RWPE2 (cell line): ENCODE results near the gene SPATA21.

Experiments used
- ATAC-seq: fragments of 200-7000 bp; cut with Tn5 transposase; 3 replicates; pipeline ENCODE4 v1.9.1; 2021; ENCODE audit warnings: low read depth
- DNase-seq: peaks from one replicate; pipeline ENCODE4 v3.0.0-alpha.2; 2020; ENCODE audit warnings: low spot score
- H3K27ac ChIP-seq: fragments of 450-650 bp; 2 replicates; pipeline ENCODE4 v1.5.1; 2017; ENCODE audit warnings: mild to moderate bottlenecking; ENCODE audit not compliant: poor library complexity, severe bottlenecking
- H3K27me3 ChIP-seq: fragments of 250-450 bp; sonication (Bioruptor Pico); 2 replicates; pipeline ENCODE4 v1.5.1; 2021; ENCODE audit warnings: mild to moderate bottlenecking, moderate library complexity; ENCODE audit not compliant: insufficient read depth, poor library complexity, severe bottlenecking
- H3K36me3 ChIP-seq: fragments of 250-450 bp; sonication (Bioruptor Pico); 2 replicates; pipeline ENCODE4 v1.5.1; 2020; ENCODE audit warnings: low read depth, mild to moderate bottlenecking, moderate library complexity
- H3K4me1 ChIP-seq: fragments of 250-450 bp; sonication (Bioruptor Pico); 2 replicates; pipeline ENCODE4 v1.5.1; 2021; ENCODE audit warnings: mild to moderate bottlenecking, moderate library complexity; ENCODE audit not compliant: insufficient read depth, poor library complexity, severe bottlenecking
- H3K4me3 ChIP-seq: fragments of 250-450 bp; sonication (Bioruptor Pico); 2 replicates; pipeline ENCODE4 v1.5.1; 2021; ENCODE audit warnings: mild to moderate bottlenecking, moderate library complexity; ENCODE audit not compliant: severe bottlenecking
- H3K9me3 ChIP-seq: fragments of 250-450 bp; sonication (Bioruptor Pico); 2 replicates; pipeline ENCODE4 v1.5.1; 2021; ENCODE audit warnings: mild to moderate bottlenecking, moderate library complexity; ENCODE audit not compliant: severe bottlenecking
- TF ChIP-seq, protein P1 (sequence below): fragments of 450-650 bp; IDR thresholded peaks from one replicate; pipeline ENCODE4 v1.5.1; 2017; ENCODE audit warnings: mild to moderate bottlenecking, moderate library complexity; ENCODE audit not compliant: poor library complexity, severe bottlenecking

Gene SPATA21

DNA sequence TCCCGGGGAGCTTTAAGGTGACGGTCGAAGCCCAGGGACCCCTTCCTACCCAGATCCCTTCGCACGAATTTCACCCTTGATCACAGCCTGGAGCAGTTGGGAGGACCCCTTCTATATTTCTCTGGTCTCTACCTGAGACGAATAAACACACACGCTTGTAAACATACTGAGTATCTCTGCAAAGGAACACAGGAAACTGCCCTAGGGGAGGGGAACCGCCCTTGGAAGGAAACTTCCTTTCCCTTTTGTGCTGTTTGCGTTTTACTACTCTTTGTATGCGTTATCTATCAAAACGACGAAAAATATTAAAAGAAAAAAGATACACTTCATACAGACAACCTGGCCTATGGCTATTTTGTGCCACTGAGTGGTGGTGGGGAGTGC, 4.0 kb upstream of the SPATA21 start:
- Histone ChIP-seq H3K9me3 (no peaks in the 10 kb centered on the region), H3K4me3 (peak overlapping the region; percentile 79), H3K27me3 (no peaks in the 10 kb centered on the region), H3K36me3 (peaks cover 43% of the 10 kb centered on the region), H3K4me1 (peaks cover 3% of the 10 kb centered on the region), H3K27ac (peak overlapping the region; percentile 55)
- ATAC-seq (0 out of 3 replicates have a peak, but pooled peaks have one; percentile 9), DNase-seq (no peak)
- TF ChIP-seq, protein P1, sequence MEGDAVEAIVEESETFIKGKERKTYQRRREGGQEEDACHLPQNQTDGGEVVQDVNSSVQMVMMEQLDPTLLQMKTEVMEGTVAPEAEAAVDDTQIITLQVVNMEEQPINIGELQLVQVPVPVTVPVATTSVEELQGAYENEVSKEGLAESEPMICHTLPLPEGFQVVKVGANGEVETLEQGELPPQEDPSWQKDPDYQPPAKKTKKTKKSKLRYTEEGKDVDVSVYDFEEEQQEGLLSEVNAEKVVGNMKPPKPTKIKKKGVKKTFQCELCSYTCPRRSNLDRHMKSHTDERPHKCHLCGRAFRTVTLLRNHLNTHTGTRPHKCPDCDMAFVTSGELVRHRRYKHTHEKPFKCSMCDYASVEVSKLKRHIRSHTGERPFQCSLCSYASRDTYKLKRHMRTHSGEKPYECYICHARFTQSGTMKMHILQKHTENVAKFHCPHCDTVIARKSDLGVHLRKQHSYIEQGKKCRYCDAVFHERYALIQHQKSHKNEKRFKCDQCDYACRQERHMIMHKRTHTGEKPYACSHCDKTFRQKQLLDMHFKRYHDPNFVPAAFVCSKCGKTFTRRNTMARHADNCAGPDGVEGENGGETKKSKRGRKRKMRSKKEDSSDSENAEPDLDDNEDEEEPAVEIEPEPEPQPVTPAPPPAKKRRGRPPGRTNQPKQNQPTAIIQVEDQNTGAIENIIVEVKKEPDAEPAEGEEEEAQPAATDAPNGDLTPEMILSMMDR: no peak

DNA sequence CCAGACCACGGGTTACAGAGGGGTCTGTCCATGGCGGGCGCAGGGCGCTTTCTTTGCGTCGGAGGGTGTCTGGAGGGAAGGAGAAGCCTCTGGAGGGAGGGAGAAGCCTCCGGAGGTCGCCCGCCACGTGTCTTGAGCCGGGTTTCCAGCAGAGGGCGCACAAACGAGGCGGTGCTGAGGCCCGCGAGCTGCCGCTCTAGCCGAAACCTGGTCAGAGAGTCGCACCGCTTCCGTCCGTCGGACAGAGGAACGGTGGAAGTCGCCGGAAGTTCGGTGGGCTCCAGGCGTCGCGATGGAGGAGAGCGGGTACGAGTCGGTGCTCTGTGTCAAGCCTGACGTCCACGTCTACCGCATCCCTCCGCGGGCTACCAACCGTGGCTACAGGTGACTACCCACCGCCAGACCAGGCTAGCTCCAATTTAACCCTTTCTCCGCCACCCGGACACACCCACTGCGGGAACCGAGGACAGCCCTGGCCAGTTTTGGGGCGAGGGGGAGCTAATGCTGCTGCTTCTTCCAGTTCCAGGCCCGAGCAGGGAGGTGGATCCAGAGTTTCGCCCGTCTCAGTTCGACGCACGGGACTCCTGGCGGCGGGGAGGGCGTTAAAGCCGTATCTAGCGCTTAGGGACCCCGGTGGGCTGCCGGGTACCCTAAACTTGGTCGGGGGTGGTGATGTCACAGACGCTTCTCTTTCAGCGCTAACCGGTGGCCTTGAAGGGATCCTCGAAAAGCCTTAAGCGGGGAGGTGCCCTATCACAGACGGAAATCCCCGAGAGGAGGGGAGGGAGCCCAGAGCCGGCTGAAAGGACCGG, 3.5 kb upstream of the SPATA21 start, which contains the start of gene NECAP2:
Gene NECAP2, plus strand, starts transcription at position 255 of the 812 bp plus-strand sequence. Its CDS starts 38 bp downstream, at position 293.
- no peaks in the 10 kb centered on the region for H3K9me3 ChIP-seq
- peak; percentile 93 for ATAC-seq
- peak within 1 kb of the TSS; percentile 55 for H3K27ac ChIP-seq
- TF ChIP-seq, protein P1: peak; percentile 94
- H3K36me3 ChIP-seq: peaks cover 37% of the 10 kb centered on the region
- H3K4me1 ChIP-seq: peaks cover 3% of the 10 kb centered on the region
- H3K27me3 ChIP-seq: no peaks in the 10 kb centered on the region
- H3K4me3 ChIP-seq: peak within 1 kb of the TSS; percentile 79
- DNase-seq: peak; percentile 91

DNA sequence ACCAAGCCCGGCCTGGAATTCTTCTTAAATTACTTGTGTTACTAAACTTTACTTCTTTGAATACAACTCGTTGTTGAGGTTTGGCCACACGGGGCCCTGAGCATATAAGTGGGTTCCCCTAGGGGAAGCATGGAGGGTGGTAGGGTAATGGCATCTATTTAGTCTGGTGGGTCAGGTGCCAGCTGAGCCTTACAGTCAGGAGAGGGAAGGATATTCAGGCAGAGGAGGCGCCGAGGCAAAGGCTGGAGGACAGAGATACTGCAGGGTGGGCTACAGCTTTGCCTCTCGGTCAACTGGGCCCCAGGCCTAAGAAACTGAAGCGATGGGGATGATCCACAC, 2.9 kb upstream of the SPATA21 start:
- DNase-seq (no peak), ATAC-seq (peak; percentile 30)
- peak overlapping the region; percentile 79 for H3K4me3 ChIP-seq
- peaks cover 3% of the 10 kb centered on the region for H3K4me1 ChIP-seq
- H3K9me3 ChIP-seq: no peaks in the 10 kb centered on the region
- no peaks in the 10 kb centered on the region for H3K27me3 ChIP-seq
- TF ChIP-seq, protein P1: no peak
- H3K36me3 ChIP-seq: peaks cover 32% of the 10 kb centered on the region
- H3K27ac ChIP-seq: peak overlapping the region; percentile 55

DNA sequence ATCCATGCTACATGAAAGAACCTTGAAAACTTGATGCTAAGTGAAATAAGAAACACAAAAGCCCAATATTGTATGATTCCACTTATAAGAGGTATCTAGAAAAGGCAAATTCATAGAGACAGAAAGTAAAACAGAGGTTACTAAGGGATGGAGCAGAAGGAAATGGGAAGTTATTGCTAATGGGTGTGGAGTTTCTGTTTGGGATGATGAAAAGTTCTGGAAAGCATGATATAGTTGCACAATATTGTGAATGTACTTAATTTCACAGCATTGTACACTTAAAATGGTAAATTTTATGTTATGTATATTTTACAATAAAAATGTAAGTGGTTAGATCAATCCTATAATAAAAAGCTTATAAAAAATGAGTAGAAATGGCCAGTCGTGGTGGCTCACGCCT, 1.7 kb upstream of the SPATA21 start:
- no peak overlapping the region for H3K4me3 ChIP-seq
- TF ChIP-seq, protein P1: no peak
- no peaks in the 10 kb centered on the region for H3K27me3 ChIP-seq
- H3K9me3 ChIP-seq: no peaks in the 10 kb centered on the region
- peaks cover 20% of the 10 kb centered on the region for H3K36me3 ChIP-seq
- H3K27ac ChIP-seq: no peak overlapping the region
- DNase-seq (no peak), ATAC-seq (no peak)
- H3K4me1 ChIP-seq: peaks cover 3% of the 10 kb centered on the region

DNA sequence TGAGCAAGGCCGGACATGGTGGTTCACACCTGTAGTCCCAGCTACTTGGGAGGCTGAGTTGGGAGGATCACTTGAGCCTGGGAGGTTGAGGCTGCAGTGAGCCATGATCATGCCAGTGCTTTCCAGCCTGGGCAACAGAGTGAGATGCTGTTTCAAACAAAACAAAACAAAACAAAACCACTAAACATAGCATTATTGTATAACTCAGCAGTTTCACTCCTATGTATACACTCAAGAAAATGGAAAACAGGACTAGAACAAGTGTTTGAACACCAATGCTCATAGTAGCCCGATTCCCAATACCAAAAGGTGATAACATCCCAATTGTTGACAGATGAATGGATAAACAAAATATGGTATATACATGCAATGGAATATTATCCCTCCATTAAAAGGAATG, 1.3 kb upstream of the SPATA21 start:
- Histone ChIP-seq H3K4me3 (no peak overlapping the region), H3K27ac (no peak overlapping the region), H3K36me3 (peaks cover 16% of the 10 kb centered on the region), H3K4me1 (peaks cover 3% of the 10 kb centered on the region), H3K27me3 (no peaks in the 10 kb centered on the region), H3K9me3 (no peaks in the 10 kb centered on the region)
- TF ChIP-seq, protein P1: no peak
- ATAC-seq: no peak
- no peak for DNase-seq
